PC-3 (cell line): ENCODE results near the gene DHRS7. TPM values are rescaled to one million over a fixed set of nuclear protein-coding genes. Genes with fewer than 3 reads are reported as not detected.
A peak's percentile ranks its signal among the peaks of the same experiment; 100 is the strongest.

Source experiments
- ATAC-seq: fragments of 200-7000 bp; cut with Tn5 transposase; 2 replicates; pipeline ENCODE4 v1.9.1; 2020; ENCODE audit warnings: mild to moderate bottlenecking, moderate library complexity
- BruUV-seq: library from RNA; stranded (reverse); fragments of 400-500 nt; replicated peaks from 2 replicates; lab custom pipeline; 2021; lab: Mats Ljungman, UMichigan
- CTCF ChIA-PET: fragments of 300-600 bp; sonication (Branson Sonifier 250); formaldehyde crosslinking; loops from one replicate; lab custom pipeline; 2022; ENCODE audit warnings: antibody characterized with exemption; lab: Charles Lee
- POLR2A ChIA-PET: fragments of 300-600 bp; sonication (Branson Sonifier 250); formaldehyde crosslinking; loops from one replicate; lab custom pipeline; 2022; ENCODE audit warnings: antibody characterized with exemption; ENCODE audit not compliant: unreplicated experiment; lab: Charles Lee
- DNase-seq: peaks from one replicate; pipeline ENCODE4 v3.0.0-alpha.2; 2015
- H2AFZ ChIP-seq: fragments of 300-600 bp; sonication (generic); 2 replicates; pipeline ENCODE4 v1.6.0; 2016; ENCODE audit warnings: antibody characterized with exemption, low read length
- H3F3A ChIP-seq: fragments of 300-600 bp; sonication (generic); one replicate; pipeline ENCODE4 v1.6.0; 2017; ENCODE audit warnings: antibody characterized with exemption, low read length, control low read depth, mild to moderate bottlenecking; ENCODE audit not compliant: unreplicated experiment
- H3K27ac ChIP-seq: fragments of 300-600 bp; sonication (generic); 2 replicates; pipeline ENCODE4 v1.5.1; 2016; ENCODE audit warnings: mild to moderate bottlenecking, low read length
- H3K27me3 ChIP-seq: fragments of 300-600 bp; sonication (generic); 2 replicates; pipeline ENCODE4 v1.6.1; 2016; ENCODE audit warnings: low read length, mixed read lengths
- H3K36me3 ChIP-seq: fragments of 300-600 bp; sonication (generic); 2 replicates; pipeline ENCODE4 v1.6.1; 2016; ENCODE audit warnings: low read depth, mixed run types, low read length, mixed read lengths
- H3K4me1 ChIP-seq: fragments of 300-600 bp; sonication (generic); 2 replicates; pipeline ENCODE4 v1.5.1; 2016; ENCODE audit warnings: low read length; ENCODE audit not compliant: insufficient read depth
- H3K4me2 ChIP-seq: fragments of 300-600 bp; sonication (generic); 2 replicates; pipeline ENCODE4 v1.6.0; 2016; ENCODE audit warnings: low read length
- H3K4me3 ChIP-seq: fragments of 300-600 bp; sonication (generic); 2 replicates; pipeline ENCODE4 v1.5.1; 2016; ENCODE audit warnings: mild to moderate bottlenecking, low read length, mixed read lengths
- H3K79me2 ChIP-seq: fragments of 300-600 bp; sonication (generic); 2 replicates; pipeline ENCODE4 v1.6.1; 2017; ENCODE audit warnings: low read length, mixed read lengths
- H3K9ac ChIP-seq: fragments of 300-600 bp; sonication (generic); 2 replicates; pipeline ENCODE4 v1.6.0; 2016; ENCODE audit warnings: mild to moderate bottlenecking, low read length
- H3K9me2 ChIP-seq: fragments of 300-600 bp; sonication (generic); replicated peaks from 2 replicates; pipeline ENCODE4 v1.6.1; 2016; ENCODE audit warnings: mixed run types, low read length, mixed read lengths
- H3K9me3 ChIP-seq: fragments of 300-600 bp; sonication (generic); 2 replicates; pipeline ENCODE4 v1.6.1; 2016; ENCODE audit warnings: low read length, mixed read lengths
- H4K20me1 ChIP-seq: fragments of 300-600 bp; sonication (generic); 2 replicates; pipeline ENCODE4 v1.6.1; 2016; ENCODE audit warnings: low read length, mixed read lengths
- EZH2 ChIP-seq: fragments of 300-600 bp; sonication (generic); IDR thresholded peaks from one replicate; pipeline ENCODE4 v1.6.1; 2017; ENCODE audit warnings: antibody characterized with exemption, mild to moderate bottlenecking, low read length; ENCODE audit not compliant: unreplicated experiment
- EZH2phosphoT487 ChIP-seq: fragments of 300-600 bp; sonication (generic); IDR thresholded peaks from 2 replicates; pipeline ENCODE4 v1.6.1; 2018; ENCODE audit warnings: mild to moderate bottlenecking, antibody characterized with exemption, low read length, borderline replicate concordance
- intact Hi-C: fragments of 100-400 bp; cut with micrococcal nuclease; formaldehyde crosslinking; loops from 2 replicates; pipeline ENCODE4 v1.9.0; 2023
- total RNA-seq: library from RNA; depleted of rRNA; stranded (reverse); fragments of >200 nt; gene quantifications from 2 replicates; pipeline ENCODE4 v1.2.3, GENCODE V29; 2014
- TF ChIP-seq, protein P1 (sequence below): fragments of 300-600 bp; sonication (generic); conservative IDR thresholded peaks from 2 replicates; pipeline ENCODE4 v1.5.1; 2017; ENCODE audit warnings: antibody characterized with exemption, low read depth, mild to moderate bottlenecking, low read length

DHRS7 gene
- total RNA-seq, 1 experiment from 2014 or later, result 236 TPM

DNA sequence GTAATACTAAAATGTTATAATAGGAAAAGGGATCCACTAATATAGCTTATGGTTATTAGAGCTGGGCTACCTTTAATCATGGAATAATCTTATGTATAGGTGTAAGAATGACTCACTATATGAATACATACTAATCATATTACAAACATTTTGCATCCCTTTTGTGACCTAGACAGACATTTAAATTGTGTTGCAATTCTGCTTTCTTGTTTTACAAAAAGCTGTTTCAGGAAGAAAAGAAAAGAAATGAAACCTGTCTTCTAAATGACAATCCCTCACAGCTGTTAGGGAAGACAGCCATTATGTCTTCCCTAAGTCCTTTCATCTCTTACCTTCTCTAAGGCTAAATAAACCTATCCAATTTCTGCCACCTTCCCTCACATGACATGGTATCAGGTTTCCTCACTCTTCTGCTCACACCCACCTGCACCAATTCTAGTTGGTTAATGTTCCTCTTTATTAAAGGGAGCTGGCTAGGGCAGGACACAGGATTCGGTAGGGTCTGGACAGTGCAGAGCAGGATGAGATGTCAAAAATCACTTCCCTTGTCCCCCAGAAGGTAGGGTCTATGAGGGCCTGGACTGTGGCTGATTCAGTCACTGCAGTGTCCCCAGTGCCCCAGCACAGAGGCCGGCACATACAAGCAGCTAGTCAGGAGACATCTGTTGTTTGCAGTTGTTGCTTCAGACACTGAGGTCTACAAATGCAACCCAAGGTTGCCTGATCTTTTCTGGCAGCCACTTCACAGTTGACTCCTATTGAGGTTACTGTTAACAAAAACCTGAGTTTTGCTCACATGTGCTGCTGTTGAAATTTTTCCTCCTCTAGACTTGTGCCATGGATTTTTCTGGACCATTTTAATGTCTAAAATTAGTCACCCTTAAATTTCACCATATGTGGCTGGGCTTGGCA is 3.7 kb downstream of the DHRS7 start:
- ChIA-PET POLR2A (interaction anchor here (1.0 kb wide), 1 partner anchor 69 kb away, joined by 7 read pairs; the partner anchor contains the start of gene PCNX4), CTCF (interaction anchor here (0.6 kb wide), 1 partner anchor 858 kb away, joined by 3 read pairs; no protein-coding TSS in a partner anchor)
- Histone ChIP-seq H3K9me2 (no peaks in the 10 kb centered on the region), H3F3A (no peaks in the 10 kb centered on the region), H3K9me3 (no peaks in the 10 kb centered on the region), H3K4me3 (no peak overlapping the region), H3K27ac (no peak overlapping the region), H3K79me2 (peaks cover 47% of the 10 kb centered on the region), H3K36me3 (no peaks in the 10 kb centered on the region), H3K4me1 (peaks cover 34% of the 10 kb centered on the region), H2AFZ (no peak overlapping the region), H4K20me1 (no peaks in the 10 kb centered on the region), H3K4me2 (peak overlapping the region; percentile 7), H3K9ac (no peak overlapping the region), H3K27me3 (no peaks in the 10 kb centered on the region)
- DNase-seq (peak; percentile 51), ATAC-seq (no peak)
- TF ChIP-seq, protein P1, sequence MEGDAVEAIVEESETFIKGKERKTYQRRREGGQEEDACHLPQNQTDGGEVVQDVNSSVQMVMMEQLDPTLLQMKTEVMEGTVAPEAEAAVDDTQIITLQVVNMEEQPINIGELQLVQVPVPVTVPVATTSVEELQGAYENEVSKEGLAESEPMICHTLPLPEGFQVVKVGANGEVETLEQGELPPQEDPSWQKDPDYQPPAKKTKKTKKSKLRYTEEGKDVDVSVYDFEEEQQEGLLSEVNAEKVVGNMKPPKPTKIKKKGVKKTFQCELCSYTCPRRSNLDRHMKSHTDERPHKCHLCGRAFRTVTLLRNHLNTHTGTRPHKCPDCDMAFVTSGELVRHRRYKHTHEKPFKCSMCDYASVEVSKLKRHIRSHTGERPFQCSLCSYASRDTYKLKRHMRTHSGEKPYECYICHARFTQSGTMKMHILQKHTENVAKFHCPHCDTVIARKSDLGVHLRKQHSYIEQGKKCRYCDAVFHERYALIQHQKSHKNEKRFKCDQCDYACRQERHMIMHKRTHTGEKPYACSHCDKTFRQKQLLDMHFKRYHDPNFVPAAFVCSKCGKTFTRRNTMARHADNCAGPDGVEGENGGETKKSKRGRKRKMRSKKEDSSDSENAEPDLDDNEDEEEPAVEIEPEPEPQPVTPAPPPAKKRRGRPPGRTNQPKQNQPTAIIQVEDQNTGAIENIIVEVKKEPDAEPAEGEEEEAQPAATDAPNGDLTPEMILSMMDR, result no peak
- no peak for TF ChIP-seq EZH2
- TF ChIP-seq EZH2phosphoT487, result no peak
- intact Hi-C loops, result no loop called here
- no TSS peak for BruUV-seq

DNA sequence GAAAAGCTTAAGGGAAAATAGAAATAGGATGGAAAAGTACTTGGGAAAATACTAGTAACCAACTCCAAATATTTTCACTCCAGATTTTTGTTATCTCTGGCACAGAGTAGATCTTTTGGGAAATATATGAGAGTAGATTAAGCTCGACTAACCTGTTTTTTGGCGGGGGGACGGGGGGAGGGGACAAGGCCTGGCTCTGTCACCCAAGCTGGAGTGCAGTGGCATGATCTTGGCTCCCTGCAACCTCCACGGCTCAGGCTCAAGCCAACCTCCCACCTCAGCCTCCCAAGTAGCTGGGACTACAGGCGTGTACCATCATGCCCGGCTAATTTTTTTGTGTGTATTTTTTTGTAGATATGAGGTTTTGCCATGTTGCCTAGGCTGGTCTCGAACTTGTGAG is 4.8 kb downstream of the DHRS7 start:
- BruUV-seq, result no TSS peak
- DNase-seq (no peak), ATAC-seq (no peak)
- Histone ChIP-seq H3F3A (no peaks in the 10 kb centered on the region), H2AFZ (no peak overlapping the region), H3K4me3 (no peak overlapping the region), H3K36me3 (no peaks in the 10 kb centered on the region), H3K27me3 (no peaks in the 10 kb centered on the region), H4K20me1 (no peaks in the 10 kb centered on the region), H3K79me2 (peaks cover 47% of the 10 kb centered on the region), H3K9ac (no peak overlapping the region), H3K9me2 (no peaks in the 10 kb centered on the region), H3K4me2 (no peak overlapping the region), H3K4me1 (peaks cover 26% of the 10 kb centered on the region), H3K9me3 (no peaks in the 10 kb centered on the region), H3K27ac (no peak overlapping the region)
- ChIA-PET CTCF (no interaction called here), POLR2A (no interaction called here)
- intact Hi-C loops, result no loop called here
- TF ChIP-seq, protein P1, result no peak
- no peak for TF ChIP-seq EZH2
- TF ChIP-seq EZH2phosphoT487, result no peak

DNA sequence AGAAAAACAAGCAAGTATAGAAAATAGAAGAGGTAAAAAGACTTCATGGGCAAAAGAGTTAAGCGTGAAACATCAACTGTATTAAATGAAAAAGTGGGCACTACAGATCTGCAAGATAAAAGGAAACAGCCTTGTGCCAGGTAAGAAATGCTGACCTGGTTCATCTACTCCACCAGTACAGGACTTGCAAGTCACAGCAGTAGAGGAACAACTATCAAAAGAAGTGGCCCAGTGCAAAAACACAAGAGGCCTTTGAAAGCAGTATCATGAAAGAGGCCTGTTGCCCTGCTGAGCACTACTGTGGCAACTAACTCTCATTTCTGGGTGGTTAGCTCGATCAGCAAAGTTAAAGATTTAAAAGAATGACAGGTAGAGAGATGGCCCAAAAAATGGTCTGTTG is 10.5 kb downstream of the DHRS7 start:
- Histone ChIP-seq H3K4me1 (peaks cover 24% of the 10 kb centered on the region), H3K79me2 (0 out of 2 replicates have a peak, but pooled peaks cover 10% of the 10 kb centered on the region), H3K9me2 (no peaks in the 10 kb centered on the region), H3K9ac (no peak overlapping the region), H3F3A (peaks cover 13% of the 10 kb centered on the region), H3K4me3 (no peak overlapping the region), H2AFZ (no peak overlapping the region), H3K27ac (no peak overlapping the region), H4K20me1 (peaks cover 4% of the 10 kb centered on the region; the same call in 1 of the 2 replicates), H3K4me2 (no peak overlapping the region), H3K27me3 (no peaks in the 10 kb centered on the region), H3K9me3 (no peaks in the 10 kb centered on the region), H3K36me3 (peaks cover 26% of the 10 kb centered on the region)
- DNase-seq, result no peak
- BruUV-seq, result no TSS peak
- intact Hi-C loops, result no loop called here
- no peak for ATAC-seq
- POLR2A ChIA-PET, result no interaction called here
- CTCF ChIA-PET, result no interaction called here
- TF ChIP-seq, protein P1, result no peak
- TF ChIP-seq EZH2, result no peak
- TF ChIP-seq EZH2phosphoT487, result no peak
